A673 (cell line): Measurements from ENCODE around the gene NAPSA. TPM values are rescaled to one million over a fixed set of nuclear protein-coding genes. Genes with fewer than 3 reads are reported as not detected.

Experiments used
- BruUV-seq: library from RNA; stranded (reverse); fragments of 400-500 nt; replicated peaks from 2 replicates; lab custom pipeline; 2021; lab: Mats Ljungman, UMichigan
- CTCF ChIA-PET: fragments of 300-600 bp; sonication (Branson Sonifier 250); formaldehyde crosslinking; loops from one replicate; lab custom pipeline; 2022; ENCODE audit warnings: antibody characterized with exemption; lab: Charles Lee
- POLR2A ChIA-PET: fragments of 300-600 bp; sonication (Branson Sonifier 250); formaldehyde crosslinking; loops from one replicate; lab custom pipeline; 2022; ENCODE audit warnings: antibody characterized with exemption; ENCODE audit not compliant: low non-redundant PET; lab: Charles Lee
- DNase-seq: peaks from one replicate; pipeline ENCODE4 v3.0.0-alpha.2; 2015; ENCODE audit warnings: low spot score
- H3K27ac ChIP-seq: fragments of 200-600 bp; sonication (generic); 2 replicates; pipeline ENCODE4 v1.5.1; 2016; ENCODE audit warnings: mixed run types, low read depth, mild to moderate bottlenecking, mixed read lengths, antibody characterized with exemption, low read length; ENCODE audit not compliant: poor library complexity, severe bottlenecking
- H3K27me3 ChIP-seq: fragments of 200-600 bp; sonication (generic); replicated peaks from 2 replicates; pipeline ENCODE4 v1.6.1; 2017; ENCODE audit warnings: mixed run types, low read depth, mild to moderate bottlenecking, mixed read lengths, antibody characterized with exemption, low read length; ENCODE audit not compliant: insufficient read depth, poor library complexity
- H3K36me3 ChIP-seq: fragments of 200-600 bp; sonication (generic); 2 replicates; pipeline ENCODE4 v1.6.1; 2016; ENCODE audit warnings: mixed run types, mild to moderate bottlenecking, mixed read lengths, antibody characterized with exemption, low read length; ENCODE audit not compliant: insufficient read depth, poor library complexity, severe bottlenecking
- H3K4me1 ChIP-seq: fragments of 200-600 bp; sonication (generic); 2 replicates; pipeline ENCODE4 v1.6.1; 2017; ENCODE audit warnings: mixed run types, mild to moderate bottlenecking, mixed read lengths, antibody characterized with exemption, low read length; ENCODE audit not compliant: insufficient read depth, poor library complexity, severe bottlenecking
- H3K4me3 ChIP-seq: fragments of 200-600 bp; sonication (generic); 2 replicates; pipeline ENCODE4 v1.5.1; 2016; ENCODE audit warnings: low read depth, mixed run types, mild to moderate bottlenecking, mixed read lengths, low read length; ENCODE audit not compliant: poor library complexity, severe bottlenecking
- H3K9me3 ChIP-seq: fragments of 200-600 bp; sonication (generic); 2 replicates; pipeline ENCODE4 v1.6.1; 2016; ENCODE audit warnings: mixed run types, low read depth, mild to moderate bottlenecking, mixed read lengths, antibody characterized with exemption, low read length; ENCODE audit not compliant: poor library complexity, severe bottlenecking
- CTCF ChIP-seq: fragments of 300-800, 200-600 bp; sonication (generic); conservative IDR thresholded peaks from 2 replicates; pipeline ENCODE4 v1.5.1; 2017; ENCODE audit warnings: low read depth, mild to moderate bottlenecking, antibody characterized with exemption, low read length, moderate library complexity, mixed read lengths
- EZH2 ChIP-seq: fragments of 200-600 bp; sonication (generic); IDR thresholded peaks from 2 replicates; pipeline ENCODE4 v1.6.1; 2017; ENCODE audit warnings: borderline replicate concordance, low read depth, mild to moderate bottlenecking, mixed read lengths, antibody characterized with exemption, low read length; ENCODE audit not compliant: poor library complexity, severe bottlenecking
- intact Hi-C: fragments of 100-400 bp; cut with micrococcal nuclease; formaldehyde crosslinking; loops from one replicate; pipeline ENCODE4 v1.10.0; 2022; ENCODE audit not compliant: unreplicated experiment
- total RNA-seq: library from RNA; stranded (reverse); gene quantifications from 2 replicates; pipeline ENCODE4 v1.2.3, GENCODE V29; 2021

NAPSA gene
- total RNA-seq, 1 experiment from 2014 or later = 0.47 TPM

GRCh38 chr19:50322234-50322633, 43.2 kb downstream of the NAPSA start:
- ChIA-PET CTCF (no interaction called here), POLR2A (no interaction called here)
- H3K4me1 ChIP-seq = peaks cover 6% of the 10 kb centered on the region
- no peaks in the 10 kb centered on the region for H3K9me3 ChIP-seq
- H3K27me3 ChIP-seq = peaks cover 13% of the 10 kb centered on the region
- intact Hi-C loops = no loop called here
- H3K36me3 ChIP-seq = no peaks in the 10 kb centered on the region
- TF ChIP-seq CTCF (no peak), EZH2 (no peak)
- no peak for DNase-seq
- no TSS peak for BruUV-seq
- no peak overlapping the region for H3K4me3 ChIP-seq
- H3K27ac ChIP-seq = no peak overlapping the region

GRCh38 chr19:50321831-50322230, 43.6 kb downstream of the NAPSA start:
- intact Hi-C loops = no loop called here
- no peaks in the 10 kb centered on the region for H3K36me3 ChIP-seq
- no peak for DNase-seq
- POLR2A ChIA-PET = interaction anchor here (0.6 kb wide), 1 partner anchor 75 kb away, joined by 12 read pairs; no protein-coding TSS in a partner anchor
- no peak overlapping the region for H3K27ac ChIP-seq
- no peaks in the 10 kb centered on the region for H3K9me3 ChIP-seq
- no peak overlapping the region for H3K4me3 ChIP-seq
- TF ChIP-seq CTCF = no peak
- TF ChIP-seq EZH2 = no peak
- H3K27me3 ChIP-seq = peaks cover 9% of the 10 kb centered on the region
- no TSS peak for BruUV-seq
- H3K4me1 ChIP-seq = peaks cover 6% of the 10 kb centered on the region
- CTCF ChIA-PET = no interaction called here

GRCh38 chr19:50320596-50320995, 44.8 kb downstream of the NAPSA start:
- no peak for DNase-seq
- no peak overlapping the region for H3K27ac ChIP-seq
- H3K36me3 ChIP-seq = no peaks in the 10 kb centered on the region
- no peak overlapping the region for H3K4me3 ChIP-seq
- H3K4me1 ChIP-seq = peaks cover 6% of the 10 kb centered on the region
- intact Hi-C loops = no loop called here
- CTCF ChIA-PET = no interaction called here
- TF ChIP-seq CTCF = no peak
- POLR2A ChIA-PET = no interaction called here
- no peaks in the 10 kb centered on the region for H3K27me3 ChIP-seq
- no peaks in the 10 kb centered on the region for H3K9me3 ChIP-seq
- no TSS peak for BruUV-seq
